ENCODE results near the gene BTNL8. TPM values are rescaled to one million over a fixed set of nuclear protein-coding genes. Genes with fewer than 3 reads are reported as not detected.

Gene BTNL8, protein sequence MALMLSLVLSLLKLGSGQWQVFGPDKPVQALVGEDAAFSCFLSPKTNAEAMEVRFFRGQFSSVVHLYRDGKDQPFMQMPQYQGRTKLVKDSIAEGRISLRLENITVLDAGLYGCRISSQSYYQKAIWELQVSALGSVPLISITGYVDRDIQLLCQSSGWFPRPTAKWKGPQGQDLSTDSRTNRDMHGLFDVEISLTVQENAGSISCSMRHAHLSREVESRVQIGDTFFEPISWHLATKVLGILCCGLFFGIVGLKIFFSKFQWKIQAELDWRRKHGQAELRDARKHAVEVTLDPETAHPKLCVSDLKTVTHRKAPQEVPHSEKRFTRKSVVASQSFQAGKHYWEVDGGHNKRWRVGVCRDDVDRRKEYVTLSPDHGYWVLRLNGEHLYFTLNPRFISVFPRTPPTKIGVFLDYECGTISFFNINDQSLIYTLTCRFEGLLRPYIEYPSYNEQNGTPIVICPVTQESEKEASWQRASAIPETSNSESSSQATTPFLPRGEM
- polyA plus RNA-seq (2011; rRNA removed): not detected in 2 replicates
- polyA plus RNA-seq (2012; cell fraction: cytosol; rRNA removed): not detected in 2 replicates
- not detected in 2 replicates for polyA plus RNA-seq (2012; cell fraction: nucleus; rRNA removed)
- not detected in 3 replicates for polyA plus RNA-seq (2017; fragmentation: RNase III; extraction: RNeasy Plus Mini Kit Qiagen cat#74134 plus additional on column Dnase treatment)
- not detected in 2 replicates for polyA minus RNA-seq (2011; rRNA and poly(A)+ RNA removed)

DNA sequence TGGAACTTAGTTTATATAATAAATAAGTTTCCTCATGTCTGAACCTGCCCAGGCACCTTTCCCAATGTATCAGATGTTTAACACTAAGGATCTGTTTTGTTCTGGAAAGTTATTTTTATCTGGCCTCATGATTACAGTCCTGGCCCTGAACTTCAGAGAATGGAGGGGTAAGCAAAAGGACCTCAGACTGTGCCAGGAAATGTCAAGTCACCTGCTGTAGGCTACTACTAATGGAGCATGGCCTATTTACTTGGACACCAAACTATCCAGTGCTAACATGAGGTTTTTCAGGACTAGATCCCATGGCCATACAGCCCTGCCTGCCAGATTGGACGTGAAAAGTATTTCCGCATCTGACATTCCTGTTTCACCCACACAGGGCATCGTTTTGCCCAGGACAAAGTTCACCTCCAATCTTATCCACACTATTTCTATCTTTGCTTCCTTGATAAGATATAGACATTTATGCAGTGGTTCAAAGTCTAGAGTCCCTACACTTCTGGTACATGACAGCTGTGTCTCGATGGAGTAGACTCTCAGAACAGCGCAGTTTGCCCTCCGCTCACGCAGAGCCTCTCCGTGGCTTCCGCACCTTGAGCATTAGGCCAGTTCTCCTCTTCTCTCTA lies at the start of gene BTNL8:
BTNL8 (plus strand) TSS at position 539 of the 626 bp plus-strand sequence. CDS start 152 bp downstream, outside the sequence.
- DNase-seq (ENCODE audit: low read depth in 1 of 2, low spot score in 1 of 2) (no peak), FAIRE-seq (no peak), ATAC-seq (no peak)
- Histone ChIP-seq H3K27ac (no peak within 1 kb of the TSS), H3K4me1 (no peaks in the 10 kb centered on the region), H3K4me2 (no peak within 1 kb of the TSS), H3K9me3 (peaks cover 11% of the 10 kb centered on the region; the same call in 2 of the 3 replicates), H3K4me3 (no peak within 1 kb of the TSS)
- ChIA-PET POLR2A (no interaction called here), CTCF (interaction anchor here (1.6 kb wide), 1 partner anchor 11 kb away, joined by 4 read pairs; no protein-coding TSS in a partner anchor)
- TF ChIP-seq POLR2AphosphoS2 (conservative IDR thresholded peaks at IDR 0.05; ENCODE audit: low read length): no peak
- WGBS (ENCODE audit: missing lambda C conversion rate): 75% methylated on average over 9 of the region's 9 CpGs

DNA sequence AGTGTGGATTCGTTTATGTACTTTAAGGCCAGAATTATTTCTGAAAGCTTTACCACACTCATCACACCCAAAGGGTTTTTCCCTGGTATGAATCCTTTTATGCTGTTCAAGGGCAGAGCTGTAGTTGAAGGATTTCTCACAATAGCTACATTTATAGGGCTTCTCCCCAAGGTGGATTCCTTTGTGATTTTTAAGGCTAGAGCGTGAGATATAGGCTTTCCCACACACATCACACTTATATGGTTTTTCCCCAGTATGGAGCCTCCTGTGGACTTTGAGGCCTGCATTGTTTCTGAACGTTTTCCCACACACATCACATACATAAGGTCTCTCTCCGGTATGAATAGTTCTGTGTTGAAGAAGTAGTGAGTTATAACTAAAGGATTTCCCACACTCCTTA lies 49.1 kb upstream of the BTNL8 start:
- no peak overlapping the region for H3K4me3 ChIP-seq
- CTCF ChIA-PET: interaction anchor here (2.0 to 3.5 kb wide), 2 partner anchors 11 to 37 kb away, joined by 4 to 14 read pairs; no protein-coding TSS in a partner anchor
- FAIRE-seq (no peak), DNase-seq (ENCODE audit: low read depth in 1 of 2, low spot score in 1 of 2) (no peak), ATAC-seq (no peak)
- no peak overlapping the region for H3K27ac ChIP-seq
- H3K4me1 ChIP-seq: no peaks in the 10 kb centered on the region
- H3K4me2 ChIP-seq: no peak overlapping the region
- POLR2A ChIA-PET: interaction anchor here (1.7 kb wide), 1 partner anchor 39 kb away, joined by 3 read pairs; no protein-coding TSS in a partner anchor
- H3K9me3 ChIP-seq: peaks cover 94% of the 10 kb centered on the region
- WGBS (ENCODE audit: missing lambda C conversion rate): 67% methylated on average over 4 of the region's 4 CpGs
- TF ChIP-seq RNF2 (IDR thresholded peaks at IDR 0.05; ENCODE audit: borderline replicate concordance, low read depth): no peak
- no peak for TF ChIP-seq CHD2 (IDR thresholded peaks at IDR 0.05; ENCODE audit: low read length, partially characterized antibody)
- no peak for TF ChIP-seq JUNB (IDR thresholded peaks at IDR 0.05)
- TF ChIP-seq GATA3 (IDR thresholded peaks at IDR 0.05; ENCODE audit: borderline replicate concordance): no peak
- no peak for TF ChIP-seq EHMT2 (IDR thresholded peaks at IDR 0.05; ENCODE audit: low read depth)
- no peak for TF ChIP-seq PHF8 (IDR thresholded peaks at IDR 0.05; ENCODE audit: borderline replicate concordance, low read depth)
- TF ChIP-seq NFE2L2 (conservative IDR thresholded peaks at IDR 0.05; ENCODE audit: low read length): no peak
- TF ChIP-seq, protein P1, sequence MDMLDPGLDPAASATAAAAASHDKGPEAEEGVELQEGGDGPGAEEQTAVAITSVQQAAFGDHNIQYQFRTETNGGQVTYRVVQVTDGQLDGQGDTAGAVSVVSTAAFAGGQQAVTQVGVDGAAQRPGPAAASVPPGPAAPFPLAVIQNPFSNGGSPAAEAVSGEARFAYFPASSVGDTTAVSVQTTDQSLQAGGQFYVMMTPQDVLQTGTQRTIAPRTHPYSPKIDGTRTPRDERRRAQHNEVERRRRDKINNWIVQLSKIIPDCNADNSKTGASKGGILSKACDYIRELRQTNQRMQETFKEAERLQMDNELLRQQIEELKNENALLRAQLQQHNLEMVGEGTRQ (IDR thresholded peaks at IDR 0.05): no peak
- TF ChIP-seq KDM5A (IDR thresholded peaks at IDR 0.05): no peak
- TF ChIP-seq, protein P2, sequence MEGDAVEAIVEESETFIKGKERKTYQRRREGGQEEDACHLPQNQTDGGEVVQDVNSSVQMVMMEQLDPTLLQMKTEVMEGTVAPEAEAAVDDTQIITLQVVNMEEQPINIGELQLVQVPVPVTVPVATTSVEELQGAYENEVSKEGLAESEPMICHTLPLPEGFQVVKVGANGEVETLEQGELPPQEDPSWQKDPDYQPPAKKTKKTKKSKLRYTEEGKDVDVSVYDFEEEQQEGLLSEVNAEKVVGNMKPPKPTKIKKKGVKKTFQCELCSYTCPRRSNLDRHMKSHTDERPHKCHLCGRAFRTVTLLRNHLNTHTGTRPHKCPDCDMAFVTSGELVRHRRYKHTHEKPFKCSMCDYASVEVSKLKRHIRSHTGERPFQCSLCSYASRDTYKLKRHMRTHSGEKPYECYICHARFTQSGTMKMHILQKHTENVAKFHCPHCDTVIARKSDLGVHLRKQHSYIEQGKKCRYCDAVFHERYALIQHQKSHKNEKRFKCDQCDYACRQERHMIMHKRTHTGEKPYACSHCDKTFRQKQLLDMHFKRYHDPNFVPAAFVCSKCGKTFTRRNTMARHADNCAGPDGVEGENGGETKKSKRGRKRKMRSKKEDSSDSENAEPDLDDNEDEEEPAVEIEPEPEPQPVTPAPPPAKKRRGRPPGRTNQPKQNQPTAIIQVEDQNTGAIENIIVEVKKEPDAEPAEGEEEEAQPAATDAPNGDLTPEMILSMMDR (IDR thresholded peaks at IDR 0.05): no peak
- no peak for TF ChIP-seq JUN (IDR thresholded peaks at IDR 0.05)
- TF ChIP-seq RAD21 (conservative IDR thresholded peaks at IDR 0.05 in 1 of 2, IDR thresholded peaks at IDR 0.05 in 1 of 2): no peak
- TF ChIP-seq RFX5 (IDR thresholded peaks at IDR 0.05): no peak

DNA sequence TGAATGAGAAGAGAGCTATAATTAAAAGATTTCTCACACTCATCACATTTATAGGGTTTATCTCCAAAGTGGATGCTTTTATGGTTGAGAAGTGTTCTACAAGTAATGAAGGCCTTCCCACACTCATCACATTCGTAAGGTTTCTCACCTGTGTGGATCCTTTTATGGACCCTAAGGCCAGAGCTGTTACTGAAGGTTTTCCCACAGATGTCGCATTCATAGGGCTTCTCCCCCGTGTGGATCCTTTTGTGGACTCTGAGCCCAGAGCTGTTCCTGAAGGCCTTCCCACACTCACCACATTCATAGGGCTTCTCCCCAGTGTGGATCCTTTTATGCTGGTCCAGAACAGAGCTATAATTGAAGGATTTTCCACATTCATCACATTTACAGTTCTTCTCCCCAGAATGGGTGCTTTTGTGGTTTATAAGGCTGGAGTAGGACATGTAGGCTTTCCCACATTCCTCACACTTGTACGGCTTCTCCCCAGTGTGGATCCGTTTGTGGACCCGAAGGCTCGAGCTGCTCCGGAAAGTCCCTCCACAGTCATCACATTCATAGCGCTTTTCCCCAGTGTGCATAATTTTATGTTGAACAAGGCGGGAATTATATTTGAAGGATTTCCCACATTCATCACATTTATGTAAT lies 48.4 kb upstream of the BTNL8 start:
- DNase-seq (ENCODE audit: low read depth in 1 of 2, low spot score in 1 of 2) (peak in 1 of 2 experiments; percentile 24), FAIRE-seq (no peak), ATAC-seq (no peak)
- Histone ChIP-seq H3K27ac (no peak overlapping the region), H3K4me2 (no peak overlapping the region), H3K4me1 (no peaks in the 10 kb centered on the region), H3K9me3 (peaks cover 94% of the 10 kb centered on the region), H3K4me3 (no peak overlapping the region)
- WGBS (ENCODE audit: missing lambda C conversion rate): 97% methylated on average over 10 of the region's 10 CpGs
- no peak for TF ChIP-seq CBX8 (IDR thresholded peaks at IDR 0.05)
- TF ChIP-seq ZFP36 (IDR thresholded peaks at IDR 0.05; ENCODE audit: borderline replicate concordance, partially characterized antibody): no peak
- no peak for TF ChIP-seq GATA3 (IDR thresholded peaks at IDR 0.05; ENCODE audit: borderline replicate concordance)
- TF ChIP-seq, protein P3, sequence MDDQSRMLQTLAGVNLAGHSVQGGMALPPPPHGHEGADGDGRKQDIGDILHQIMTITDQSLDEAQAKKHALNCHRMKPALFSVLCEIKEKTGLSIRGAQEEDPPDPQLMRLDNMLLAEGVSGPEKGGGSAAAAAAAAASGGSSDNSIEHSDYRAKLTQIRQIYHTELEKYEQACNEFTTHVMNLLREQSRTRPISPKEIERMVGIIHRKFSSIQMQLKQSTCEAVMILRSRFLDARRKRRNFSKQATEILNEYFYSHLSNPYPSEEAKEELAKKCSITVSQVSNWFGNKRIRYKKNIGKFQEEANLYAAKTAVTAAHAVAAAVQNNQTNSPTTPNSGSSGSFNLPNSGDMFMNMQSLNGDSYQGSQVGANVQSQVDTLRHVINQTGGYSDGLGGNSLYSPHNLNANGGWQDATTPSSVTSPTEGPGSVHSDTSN (IDR thresholded peaks at IDR 0.05): no peak
- TF ChIP-seq CEBPB (IDR thresholded peaks at IDR 0.05): no peak
- TF ChIP-seq CHD2 (IDR thresholded peaks at IDR 0.05; ENCODE audit: low read length, partially characterized antibody): no peak
- TF ChIP-seq TFCP2L1 (CRISPR knock-in tag; IDR thresholded peaks at IDR 0.05): no peak
- no peak for TF ChIP-seq BHLHE40 (IDR thresholded peaks at IDR 0.05; ENCODE audit: low read depth, low read length)
- CTCF ChIA-PET: interaction anchor here (1.1 to 3.5 kb wide), 3 partner anchors 12 to 37 kb away, joined by 4 to 14 read pairs (median 4); no protein-coding TSS in a partner anchor
- POLR2A ChIA-PET: interaction anchor here (0.9 to 1.7 kb wide), 3 partner anchors 8 to 40 kb away, joined by 3 read pairs; no protein-coding TSS in a partner anchor
